Thoracic aorta (tissue), 2 donors: ENCODE data around the gene POLL. TPM values are rescaled to one million over a fixed set of nuclear protein-coding genes. Genes with fewer than 3 reads are reported as not detected.

ENCODE experiments used
- ATAC-seq: fragments of 150-250 bp; one replicate; pipeline ENCODE4 v1.8.0; 2017; ENCODE audit warnings: low read depth; ENCODE audit not compliant: insufficient number of reproducible peaks, low FRiP score
- DNase-seq: peaks from one replicate; pipeline ENCODE4 v3.0.0-alpha.2; 2020; ENCODE audit warnings: low spot score
- H3K27ac ChIP-seq, 2 donors: fragments of 200-600 bp; sonication (generic); 1 replicate in 1 of 2; 2 replicates in 1 of 2; pipeline ENCODE4 v1.5.1; 2016; ENCODE audit warnings: mild to moderate bottlenecking in 2 of 2, moderate library complexity in 2 of 2
- H3K27me3 ChIP-seq: fragments of 200-600 bp; sonication (generic); replicated peaks from 2 replicates; pipeline ENCODE4 v1.6.0; 2016; ENCODE audit warnings: mild to moderate bottlenecking; ENCODE audit not compliant: insufficient read depth
- H3K36me3 ChIP-seq: fragments of 200-600 bp; sonication (generic); one replicate; pipeline ENCODE4 v1.5.1; 2016
- H3K4me1 ChIP-seq, 2 donors: fragments of 200-600 bp; sonication (generic); 1 replicate in 1 of 2; 2 replicates in 1 of 2; pipeline versions ENCODE4 v1.5.1 to v1.6.0; 2016; ENCODE audit warnings: low read depth in 2 of 2, mild to moderate bottlenecking in 1 of 2; ENCODE audit not compliant: control insufficient read depth in 1 of 2
- H3K4me3 ChIP-seq: fragments of 200-600 bp; sonication (generic); 2 replicates; pipeline ENCODE4 v1.5.1; 2016; ENCODE audit warnings: mild to moderate bottlenecking
- H3K9me3 ChIP-seq: fragments of 200-600 bp; sonication (generic); 2 replicates; pipeline ENCODE4 v1.5.1; 2016
- CTCF ChIP-seq: fragments of 200-600 bp; sonication (generic); IDR thresholded peaks from one replicate; pipeline ENCODE4 v1.5.1; 2019; ENCODE audit warnings: antibody characterized with exemption
- total RNA-seq, 2 donors: library from RNA; depleted of rRNA; stranded (reverse); fragments of >200 nt; gene quantifications; one replicate each; pipeline versions ENCODE4 v1.1.0 to v1.2.3, GENCODE V29; 2016

The POLL gene
- total RNA-seq, 2 donors from 2014 or later, result 22.3 to 37.0 TPM

DNA sequence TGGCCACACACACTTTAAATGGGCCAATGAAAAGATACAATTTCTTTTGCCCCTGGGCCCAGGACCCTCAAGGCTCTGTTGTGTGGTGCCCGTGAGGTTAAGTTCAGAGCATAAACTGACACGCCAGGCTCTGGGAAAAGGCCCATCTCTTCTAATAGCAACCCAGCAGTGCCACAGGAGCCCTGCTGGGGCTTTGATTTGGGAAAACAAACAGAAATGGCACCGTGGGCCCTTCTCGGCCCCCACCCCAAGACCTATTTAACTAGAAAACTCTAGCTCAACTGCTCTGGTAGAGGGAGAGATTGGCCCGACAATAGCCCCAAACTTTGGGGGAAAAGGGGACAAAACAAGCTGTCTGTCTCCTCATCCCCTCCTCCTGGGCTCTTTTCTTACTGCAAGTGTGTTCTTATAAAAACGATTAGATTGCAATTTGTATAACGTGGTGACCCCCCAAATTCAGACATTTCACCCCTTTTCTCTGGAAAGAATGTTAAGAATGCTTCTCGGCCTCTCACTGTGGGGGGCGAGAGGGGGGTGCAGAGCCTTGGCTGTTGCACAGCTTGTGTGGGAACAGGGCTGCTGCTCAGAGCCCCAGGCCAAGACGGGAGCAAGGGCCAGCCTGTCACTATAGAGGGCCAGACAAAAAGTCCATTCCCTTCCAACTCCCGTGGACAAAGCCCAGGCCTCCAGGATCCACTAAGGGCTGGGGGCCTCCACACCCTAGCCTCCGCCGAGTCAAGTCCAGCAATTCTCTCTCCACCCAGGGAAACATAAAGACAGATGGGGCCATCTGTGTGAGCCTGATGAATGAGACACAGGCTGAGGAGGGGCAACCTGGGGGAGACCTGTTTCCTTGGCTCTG lies 26.8 kb upstream of the POLL start:
- no peaks in the 10 kb centered on the region for H3K4me1 ChIP-seq
- H3K27ac ChIP-seq, result no peak overlapping the region
- no peak overlapping the region for H3K4me3 ChIP-seq
- peaks cover 42% of the 10 kb centered on the region for H3K36me3 ChIP-seq
- H3K27me3 ChIP-seq, result no peaks in the 10 kb centered on the region
- no peaks in the 10 kb centered on the region for H3K9me3 ChIP-seq
- no peak for DNase-seq
- ATAC-seq, result no peak
- TF ChIP-seq CTCF, result no peak

- no peaks in the 10 kb centered on the region for H3K27me3 ChIP-seq
- no peaks in the 10 kb centered on the region for H3K4me1 ChIP-seq
- H3K36me3 ChIP-seq, result peaks cover 38% of the 10 kb centered on the region
- no peak for TF ChIP-seq CTCF
- H3K27ac ChIP-seq, result no peak overlapping the region
- DNase-seq, result no peak
- H3K4me3 ChIP-seq, result no peak overlapping the region
- no peaks in the 10 kb centered on the region for H3K9me3 ChIP-seq
- no peak for ATAC-seq
Observed at GRCh38 chr10:101613646-101614045, 25.6 kb upstream of the POLL start.

DNA sequence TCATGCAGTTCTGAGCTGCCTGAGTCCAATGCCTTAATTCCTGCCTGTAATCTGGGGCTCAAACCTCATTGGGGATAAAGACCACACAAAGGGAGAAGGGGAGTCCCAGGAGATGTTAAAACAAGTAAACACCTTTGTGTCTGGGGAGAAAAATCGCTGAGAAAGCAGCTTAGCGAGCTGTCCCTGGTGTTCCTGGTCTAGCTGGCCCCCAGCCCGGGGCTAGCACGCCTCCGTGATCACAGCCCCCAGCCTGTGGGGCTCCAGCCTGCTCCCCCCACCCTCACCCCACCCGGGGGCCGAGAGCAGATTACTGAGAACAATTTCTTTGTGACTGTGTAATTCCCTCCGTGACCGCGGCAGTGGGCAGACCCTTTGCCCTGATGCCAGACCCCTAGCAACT lies 24.8 kb upstream of the POLL start:
- H3K27me3 ChIP-seq, result no peaks in the 10 kb centered on the region
- H3K4me1 ChIP-seq, result no peaks in the 10 kb centered on the region
- H3K4me3 ChIP-seq, result no peak overlapping the region
- ATAC-seq, result no peak
- no peaks in the 10 kb centered on the region for H3K9me3 ChIP-seq
- no peak overlapping the region for H3K27ac ChIP-seq
- peaks cover 38% of the 10 kb centered on the region for H3K36me3 ChIP-seq
- DNase-seq, result no peak
- TF ChIP-seq CTCF, result no peak

- Histone ChIP-seq H3K4me1 (no peaks in the 10 kb centered on the region), H3K4me3 (no peak overlapping the region), H3K36me3 (peaks cover 41% of the 10 kb centered on the region), H3K9me3 (no peaks in the 10 kb centered on the region), H3K27me3 (no peaks in the 10 kb centered on the region), H3K27ac (no peak overlapping the region)
- ATAC-seq (no peak), DNase-seq (no peak)
- TF ChIP-seq CTCF, result no peak
Observed at GRCh38 chr10:101612086-101612485, 24.0 kb upstream of the POLL start.

GRCh38 chr10:101611096-101611905 lies 23.2 kb upstream of the POLL start:
- H3K4me3 ChIP-seq, result no peak overlapping the region
- TF ChIP-seq CTCF, result no peak
- H3K27me3 ChIP-seq, result no peaks in the 10 kb centered on the region
- H3K27ac ChIP-seq, result no peak overlapping the region
- no peaks in the 10 kb centered on the region for H3K4me1 ChIP-seq
- DNase-seq (no peak), ATAC-seq (no peak)
- peaks cover 42% of the 10 kb centered on the region for H3K36me3 ChIP-seq
- H3K9me3 ChIP-seq, result no peaks in the 10 kb centered on the region
